Measurements from ENCODE around the gene PCNT.
A peak's percentile ranks its signal among the peaks of the same experiment; 100 is the strongest.

The PCNT gene

DNA sequence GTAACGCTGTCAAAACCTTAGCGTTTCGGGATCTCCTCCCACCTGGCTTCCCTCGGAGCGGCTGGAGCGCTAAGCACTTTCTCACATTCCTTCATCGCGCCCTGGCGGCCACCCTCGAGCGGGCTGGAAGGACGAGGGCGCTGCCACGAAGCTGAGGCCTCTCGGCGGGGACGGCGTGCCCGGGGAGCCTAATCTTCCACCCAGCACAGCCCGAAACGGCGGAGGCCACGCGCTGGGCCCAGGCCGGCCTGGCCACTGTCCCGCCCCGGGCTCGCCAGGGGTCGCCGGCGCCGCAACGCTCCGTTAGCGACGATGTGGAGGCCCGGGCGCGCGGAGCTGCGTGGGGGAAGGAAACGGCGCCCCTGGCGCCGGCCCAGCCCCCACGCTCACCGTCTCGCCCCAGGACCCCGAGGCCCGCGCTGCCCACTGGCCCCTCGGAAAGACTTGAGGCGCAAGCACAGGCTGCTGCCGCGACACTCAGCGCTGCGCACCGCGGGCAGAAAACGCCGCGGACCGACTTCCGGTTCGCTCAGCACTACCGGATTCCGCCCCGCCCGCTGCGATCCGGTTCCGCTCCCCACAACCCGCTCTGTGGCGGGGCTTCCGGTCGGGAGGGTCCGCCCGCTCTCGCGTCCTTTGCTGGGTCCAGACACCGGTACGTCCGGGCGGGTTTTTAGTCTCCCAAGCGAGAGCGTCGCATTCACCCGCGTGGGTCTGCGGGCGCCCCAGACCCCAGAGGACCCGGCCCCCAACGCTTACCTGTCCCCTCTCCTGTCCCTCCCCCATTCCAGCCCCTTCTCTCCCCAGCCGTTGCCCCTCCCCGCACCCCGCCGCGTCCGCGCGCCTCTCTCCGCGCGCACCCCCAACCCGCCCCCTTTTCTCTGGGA, 38.0 kb upstream of the PCNT start, which contains the start of gene YBEY:
YBEY (plus strand) TSS at position 582 of the 887 bp plus-strand sequence. CDS start 572 bp downstream, outside the sequence.
- H3K36me3 ChIP-seq (ENCODE audit: control insufficient read depth in 2 of 2, insufficient read depth in 1 of 2, low read length in 2 of 2) = peaks cover 20 to 45% of the 10 kb centered on the region in 2 experiments
- peak within 1 kb of the TSS; percentile 81 for H3K27ac ChIP-seq (ENCODE audit: extremely low read depth, low read depth, low read length)
- peak within 1 kb of the TSS; percentile 61 for H3K4me3 ChIP-seq (ENCODE audit: low read depth, low read length)
- POLR2A ChIA-PET = interaction anchor here (0.6 to 2.0 kb wide), 5 partner anchors 11 to 397 kb away, joined by 3 to 9 read pairs (median 3); partner anchors contain the start of gene LSS
- peaks cover 4% of the 10 kb centered on the region; the same call in 1 of the 2 replicates for H3K4me1 ChIP-seq (ENCODE audit: control insufficient read depth, insufficient read depth, low read length)
- H3K9me3 ChIP-seq (ENCODE audit: control insufficient read depth, insufficient read depth, low read depth, low read length) = no peaks in the 10 kb centered on the region
- CTCF ChIA-PET = interaction anchor here (0.7 to 1.7 kb wide), 6 partner anchors 37 to 314 kb away, joined by 3 to 7 read pairs (median 3); no protein-coding TSS in a partner anchor
- no peak for TF ChIP-seq ZNF112 (tag by site-specific recombination; IDR thresholded peaks at IDR 0.05)
- TF ChIP-seq KLF9 (tag by site-specific recombination; IDR thresholded peaks at IDR 0.05; ENCODE audit: low read depth) = peak; percentile 86
- no peak for TF ChIP-seq ZNF155 (tag by site-specific recombination; IDR thresholded peaks at IDR 0.05)
- TF ChIP-seq GLIS1 (tag by site-specific recombination; IDR thresholded peaks at IDR 0.05) = peak; percentile 30; the same call in 1 of the 2 replicates
- TF ChIP-seq ZNF37A (tag by site-specific recombination; IDR thresholded peaks at IDR 0.05) = peak; percentile 24; the same call in 1 of the 2 replicates
- TF ChIP-seq PBX3 (CRISPR knock-in tag; IDR thresholded peaks at IDR 0.05) = no peak
- TF ChIP-seq ZNF449 (tag by site-specific recombination; IDR thresholded peaks at IDR 0.05) = 0 out of 2 replicates have a peak, but pooled peaks have one; percentile 10
- peak; percentile 92 for TF ChIP-seq ZBTB1 (tag by site-specific recombination; IDR thresholded peaks at IDR 0.05)
- no peak for TF ChIP-seq MZF1 (tag by site-specific recombination; IDR thresholded peaks at IDR 0.05; ENCODE audit: borderline replicate concordance)
- no peak; the same call in none of the 2 replicates for TF ChIP-seq ZNF10 (tag by site-specific recombination; IDR thresholded peaks at IDR 0.05)
- TF ChIP-seq, protein P1, sequence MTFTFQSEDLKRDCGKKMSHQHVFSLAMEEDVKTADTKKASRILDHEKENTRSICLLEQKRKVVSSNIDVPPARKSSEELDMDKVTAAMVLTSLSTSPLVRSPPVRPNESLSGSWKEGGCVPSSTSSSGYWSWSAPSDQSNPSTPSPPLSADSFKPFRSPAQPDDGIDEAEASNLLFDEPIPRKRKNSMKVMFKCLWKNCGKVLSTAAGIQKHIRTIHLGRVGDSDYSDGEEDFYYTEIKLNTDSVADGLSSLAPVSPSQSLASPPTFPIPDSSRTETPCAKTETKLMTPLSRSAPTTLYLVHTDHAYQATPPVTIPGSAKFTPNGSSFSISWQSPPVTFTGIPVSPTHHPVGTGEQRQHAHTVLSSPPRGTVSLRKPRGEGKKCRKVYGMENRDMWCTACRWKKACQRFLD (tag by site-specific recombination; IDR thresholded peaks at IDR 0.05) = no peak
- no peak; the same call in 1 of the 2 replicates for TF ChIP-seq ZNF768 (tag by site-specific recombination; IDR thresholded peaks at IDR 0.05)
- TF ChIP-seq PATZ1 (tag by site-specific recombination; IDR thresholded peaks at IDR 0.05) = peak; percentile 99
- TF ChIP-seq ZNF211 (tag by site-specific recombination; IDR thresholded peaks at IDR 0.05; ENCODE audit: low read depth) = no peak
- no peak for TF ChIP-seq ZNF548 (tag by site-specific recombination; IDR thresholded peaks at IDR 0.05)
- TF ChIP-seq ZNF518A (tag by site-specific recombination; conservative IDR thresholded peaks at IDR 0.05; ENCODE audit: low read depth) = peak; percentile 77
- TF ChIP-seq ZNF626 (tag by site-specific recombination; IDR thresholded peaks at IDR 0.05) = no peak
- no peak for TF ChIP-seq ZNF132 (tag by site-specific recombination; IDR thresholded peaks at IDR 0.05; ENCODE audit: borderline replicate concordance)
- no peak for TF ChIP-seq SCRT1 (tag by site-specific recombination; IDR thresholded peaks at IDR 0.05; ENCODE audit: borderline replicate concordance)
- no peak; the same call in 1 of the 2 replicates for TF ChIP-seq OVOL3 (tag by site-specific recombination; IDR thresholded peaks at IDR 0.05)
- peak; percentile 72 for TF ChIP-seq ZFP37 (tag by site-specific recombination; IDR thresholded peaks at IDR 0.05)
- TF ChIP-seq ZNF138 (tag by site-specific recombination; IDR thresholded peaks at IDR 0.05; ENCODE audit: borderline replicate concordance) = no peak
- no peak for TF ChIP-seq HOXA7 (CRISPR knock-in tag; IDR thresholded peaks at IDR 0.05; ENCODE audit: borderline replicate concordance)

Data from HEK293 (cell line).